K562 (cell line): ENCODE results near the gene ADGRB3. TPM values are rescaled to one million over a fixed set of nuclear protein-coding genes. Genes with fewer than 3 reads are reported as not detected.

ENCODE experiments used
- CREB5 ChIP-seq: fragments of 250-450 bp; sonication (Bioruptor Pico); IDR thresholded peaks from 2 replicates; pipeline ENCODE4 v1.5.0; 2020; ENCODE audit warnings: mild to moderate bottlenecking
- GTF2B ChIP-seq: IDR thresholded peaks from 2 replicates; pipeline ENCODE4 v1.6.1; 2011; ENCODE audit not compliant: insufficient read length; ENCODE audit errors: extremely low read depth
- HSF4 ChIP-seq: fragments of 250-450 bp; sonication (Bioruptor Pico); IDR thresholded peaks from 2 replicates; pipeline ENCODE4 v2.1.2; 2022; ENCODE audit warnings: mild to moderate bottlenecking, moderate library complexity, borderline replicate concordance
- ILF3 ChIP-seq: fragments of 450-650 bp; IDR thresholded peaks from 2 replicates; pipeline ENCODE4 v1.6.1; 2018; ENCODE audit warnings: antibody characterized with exemption, mild to moderate bottlenecking, moderate library complexity, borderline replicate concordance
- MECOM ChIP-seq: fragments of 250-450 bp; sonication (Bioruptor Pico); IDR thresholded peaks from 2 replicates; pipeline ENCODE4 v1.8.0; 2022; ENCODE audit warnings: inconsistent platforms
- MTF1 ChIP-seq: fragments of 250-450 bp; sonication (Bioruptor Pico); IDR thresholded peaks from 2 replicates; pipeline ENCODE4 v1.9.0; 2021; ENCODE audit warnings: moderate library complexity, mild to moderate bottlenecking, inconsistent platforms, borderline replicate concordance
- PHTF2 ChIP-seq: fragments of 250-450 bp; sonication (Bioruptor Pico); IDR thresholded peaks from 2 replicates; pipeline ENCODE4 v1.5.0; 2021; ENCODE audit warnings: mild to moderate bottlenecking
- RBM25 ChIP-seq: fragments of 200-400 bp; formaldehyde crosslinking; IDR thresholded peaks from 2 replicates; pipeline ENCODE4 v1.6.1; 2018; ENCODE audit warnings: low read length, low read depth, moderate library complexity; ENCODE audit not compliant: severe bottlenecking
- RNF2 ChIP-seq: sonication (generic); IDR thresholded peaks from 2 replicates; pipeline ENCODE4 v1.6.1; 2016
- RREB1 ChIP-seq: fragments of 250-450 bp; sonication (Bioruptor Pico); IDR thresholded peaks from 2 replicates; pipeline ENCODE4 v1.4.0; 2020
- SMARCA4 ChIP-seq: fragments of 450-650 bp; IDR thresholded peaks from 2 replicates; pipeline ENCODE4 v1.6.1; 2016
- SNIP1 ChIP-seq: fragments of 450-650 bp; IDR thresholded peaks from 2 replicates; pipeline ENCODE4 v1.7.1; 2017; ENCODE audit warnings: low read depth, mild to moderate bottlenecking
- TAF7 ChIP-seq: fragments of 450-650 bp; IDR thresholded peaks from 2 replicates; pipeline ENCODE4 v1.6.1; 2016; ENCODE audit warnings: missing genetic modification characterization, missing compliant biosample characterization
- TCF3 ChIP-seq: sonication (generic); formaldehyde crosslinking; IDR thresholded peaks from 2 replicates; pipeline ENCODE4 v1.4.0; 2020; ENCODE audit warnings: mild to moderate bottlenecking, missing genetic modification reagents
- ZEB2 ChIP-seq: fragments of 450-650 bp; IDR thresholded peaks from 2 replicates; pipeline ENCODE4 v1.6.1; 2016
- ZNF707 ChIP-seq: fragments of 250-450 bp; sonication (Bioruptor Pico); conservative IDR thresholded peaks from 2 replicates; pipeline ENCODE4 v1.8.0; 2022; ENCODE audit warnings: inconsistent platforms, mild to moderate bottlenecking, moderate library complexity
- polyA plus RNA-seq, 8 experiments: library from polyadenylated mRNA; depleted of rRNA in 4 of 8; stranded (reverse) in 5 of 8; unstranded in 3 of 8; fragments of >200 nt; fragmentation: Nextera tagmentation in 2 of 8; fragmentation: Illumina TruSeq in 1 of 8; extraction: Ambion mirVana in 2 of 8; extraction: Trizol in 1 of 8; gene quantifications; 2 replicates each; pipeline versions ENCODE4 v1.2.1 to v1.2.3, GENCODE V29; 2011 to 2014; ENCODE audit warnings: inconsistent platforms in 1 of 8, missing spikeins in 1 of 8
- total RNA-seq, 7 experiments: library from RNA; depleted of rRNA in 6 of 7; stranded (reverse); fragments of >200 nt in 6 of 7; fragmentation: Illumina TruSeq in 2 of 7; extraction: Trizol in 2 of 7; gene quantifications; 2 replicates each; pipeline versions ENCODE4 v1.2.1 to v1.2.3, GENCODE V29; 2011 to 2021; ENCODE audit warnings: low replicate concordance in 1 of 7
- TF ChIP-seq, protein P1 (sequence below): fragments of 250-450 bp; sonication (Bioruptor Pico); IDR thresholded peaks from 2 replicates; pipeline ENCODE4 v1.5.0; 2021; ENCODE audit warnings: mild to moderate bottlenecking, borderline replicate concordance
- TF ChIP-seq, protein P2 (sequence below): fragments of 250-450 bp; sonication (Bioruptor Pico); IDR thresholded peaks from 2 replicates; pipeline ENCODE4 v1.8.0; 2021; ENCODE audit warnings: moderate library complexity, mild to moderate bottlenecking, inconsistent platforms

Gene ADGRB3
- total and polyA plus RNA-seq, 9 of the 15 experiments (the other 6 are each of a cell fraction or from before 2014, with no cell fraction given), result 0.90 to 7.8 (median 2.4) TPM

DNA sequence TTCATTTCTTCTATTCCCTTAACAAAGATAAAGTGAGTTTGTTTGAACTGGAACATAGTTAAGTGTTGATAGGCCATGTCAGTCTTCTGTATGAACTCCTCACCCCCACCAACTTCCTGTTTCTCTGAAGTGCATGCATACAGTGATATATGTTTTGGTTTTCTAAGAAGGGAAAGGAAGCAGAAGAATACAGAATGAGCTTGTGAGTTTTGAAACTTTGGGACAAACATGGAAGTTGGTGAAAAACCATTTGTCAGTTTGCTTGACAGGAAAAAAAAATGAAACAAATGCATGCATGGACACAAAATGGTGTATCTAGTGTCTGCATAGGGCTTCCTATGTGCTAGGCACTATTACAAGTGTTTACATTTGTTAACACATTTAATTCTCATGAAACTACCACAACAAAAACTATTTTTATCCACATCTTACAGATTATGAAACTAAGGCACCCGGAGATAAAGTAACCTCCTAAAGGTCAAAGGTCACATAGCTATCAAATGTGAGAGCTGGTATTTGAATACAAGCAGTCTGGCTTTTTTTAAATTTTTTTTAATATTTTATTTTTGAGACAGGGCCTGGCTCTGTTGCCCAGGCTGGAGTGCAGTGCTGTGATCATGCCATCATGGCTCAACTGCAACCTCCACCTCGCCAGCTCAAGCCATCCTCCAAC is 105.9 kb downstream of the ADGRB3 start (continued):
- TF ChIP-seq RNF2 (peak; percentile 83; the same call in 1 of the 2 replicates), ILF3 (no peak), RREB1 (CRISPR knock-in tag) (0 out of 2 replicates have a peak, but pooled peaks have one; percentile 30), MTF1 (0 out of 2 replicates have a peak, but pooled peaks have one; percentile 43), PHTF2 (CRISPR knock-in tag) (no peak), CREB5 (CRISPR knock-in tag) (peak; percentile 77; the same call in 1 of the 2 replicates), GTF2B (no peak), SNIP1 (no peak), TAF7 (tag) (peak; percentile 90), HSF4 (CRISPR knock-in tag) (peak; percentile 53; the same call in 1 of the 2 replicates), SMARCA4 (peak; percentile 84), RBM25 (peak; percentile 34), MECOM (CRISPR knock-in tag) (peak; percentile 96), ZNF707 (CRISPR knock-in tag) (0 out of 2 replicates have a peak, but pooled peaks have one; percentile 53), TCF3 (CRISPR knock-in tag) (peak; percentile 36; the same call in 1 of the 2 replicates), ZEB2 (0 out of 2 replicates have a peak, but pooled peaks have one; percentile 15)
- TF ChIP-seq, protein P1, sequence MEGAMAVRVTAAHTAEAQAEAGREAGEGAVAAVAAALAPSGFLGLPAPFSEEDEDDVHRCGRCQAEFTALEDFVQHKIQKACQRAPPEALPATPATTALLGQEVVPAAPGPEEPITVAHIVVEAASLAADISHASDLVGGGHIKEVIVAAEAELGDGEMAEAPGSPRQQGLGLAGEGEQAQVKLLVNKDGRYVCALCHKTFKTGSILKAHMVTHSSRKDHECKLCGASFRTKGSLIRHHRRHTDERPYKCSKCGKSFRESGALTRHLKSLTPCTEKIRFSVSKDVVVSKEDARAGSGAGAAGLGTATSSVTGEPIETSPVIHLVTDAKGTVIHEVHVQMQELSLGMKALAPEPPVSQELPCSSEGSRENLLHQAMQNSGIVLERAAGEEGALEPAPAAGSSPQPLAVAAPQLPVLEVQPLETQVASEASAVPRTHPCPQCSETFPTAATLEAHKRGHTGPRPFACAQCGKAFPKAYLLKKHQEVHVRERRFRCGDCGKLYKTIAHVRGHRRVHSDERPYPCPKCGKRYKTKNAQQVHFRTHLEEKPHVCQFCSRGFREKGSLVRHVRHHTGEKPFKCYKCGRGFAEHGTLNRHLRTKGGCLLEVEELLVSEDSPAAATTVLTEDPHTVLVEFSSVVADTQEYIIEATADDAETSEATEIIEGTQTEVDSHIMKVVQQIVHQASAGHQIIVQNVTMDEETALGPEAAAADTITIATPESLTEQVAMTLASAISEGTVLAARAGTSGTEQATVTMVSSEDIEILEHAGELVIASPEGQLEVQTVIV (CRISPR knock-in tag), result peak; percentile 54; the same call in 1 of the 2 replicates
- TF ChIP-seq, protein P2, sequence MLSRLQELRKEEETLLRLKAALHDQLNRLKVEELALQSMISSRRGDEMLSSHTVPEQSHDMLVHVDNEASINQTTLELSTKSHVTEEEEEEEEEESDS (CRISPR knock-in tag), result no peak
